Gastroesophageal sphincter (tissue), 4 donors: Measurements from ENCODE around the gene BMP7. TPM values are rescaled to one million over a fixed set of nuclear protein-coding genes. Genes with fewer than 3 reads are reported as not detected.
"Not testable (repeated sequence)": the region's sequence is repeated elsewhere in the genome, so short reads cannot be mapped to it uniquely, and the experiment has no call there.

Experiments used
- ATAC-seq: fragments of 150-250 bp; one replicate; pipeline ENCODE4 v1.9.1; 2016; ENCODE audit warnings: mild to moderate bottlenecking, moderate library complexity
- H3K27ac ChIP-seq, 4 donors: fragments of 200-600 bp; sonication (generic) in 3 of 4; 1 replicate in 3 of 4; 2 replicates in 1 of 4; pipeline ENCODE4 v1.5.1; 2016 to 2019
- H3K27me3 ChIP-seq: fragments of 200-600 bp; sonication (generic); one replicate; pipeline ENCODE4 v1.5.1; 2019
- H3K36me3 ChIP-seq, 2 donors: fragments of 200-600 bp; sonication (generic); one replicate each; pipeline ENCODE4 v1.5.1; 2019; ENCODE audit warnings: control low read depth in 1 of 2
- H3K4me1 ChIP-seq, 3 donors: fragments of 200-600 bp; sonication (generic); 1 replicate in 2 of 3; 2 replicates in 1 of 3; pipeline ENCODE4 v1.5.1; 2016 to 2019; ENCODE audit warnings: control low read depth in 2 of 3
- H3K4me3 ChIP-seq, 2 donors: fragments of 200-600 bp; sonication (generic); one replicate each; pipeline ENCODE4 v1.5.1; 2019; ENCODE audit warnings: mild to moderate bottlenecking in 1 of 2, moderate library complexity in 1 of 2
- H3K9me3 ChIP-seq, 3 donors: fragments of 200-600 bp; sonication (generic); one replicate each; pipeline ENCODE4 v1.5.1; 2017 to 2019; ENCODE audit warnings: control low read depth in 2 of 3
- CTCF ChIP-seq, 4 experiments: fragments of 200-600 bp in 2 of 4; fragments of 450-650 bp in 2 of 4; sonication (generic) in 1 of 4; IDR thresholded peaks; one replicate each; pipeline ENCODE4 v1.5.1; 2017 to 2019; ENCODE audit warnings: antibody characterized with exemption in 4 of 4, mild to moderate bottlenecking in 2 of 4, moderate library complexity in 2 of 4
- EP300 ChIP-seq: sonication (generic); formaldehyde crosslinking; IDR thresholded peaks from one replicate; pipeline ENCODE4 v1.6.1; 2017; ENCODE audit warnings: antibody characterized with exemption, mild to moderate bottlenecking
- POLR2A ChIP-seq, 2 donors: fragments of 450-650 bp; IDR thresholded peaks; one replicate each; pipeline ENCODE4 v1.6.1; 2017; ENCODE audit warnings: antibody characterized with exemption in 2 of 2, mild to moderate bottlenecking in 2 of 2, moderate library complexity in 1 of 2
- POLR2AphosphoS5 ChIP-seq: sonication (generic); formaldehyde crosslinking; IDR thresholded peaks from one replicate; pipeline ENCODE4 v1.6.1; 2017; ENCODE audit warnings: antibody characterized with exemption
- WGBS, 2 donors: methylation state at CpG; one replicate each; pipeline ENCODE4 v1.1.5; 2018; ENCODE audit warnings: low coverage in 1 of 2; 5-methylcytosine and 5-hydroxymethylcytosine counted together
- total RNA-seq, 4 donors: library from RNA; depleted of rRNA; stranded (reverse); fragments of >200 nt; gene quantifications; one replicate each; pipeline ENCODE4 v1.1.0, GENCODE V29; 2016

Gene BMP7
- total RNA-seq, 4 donors from 2014 or later: 0.16 to 10.8 (median 5.0) TPM

- H3K27ac ChIP-seq: no peak overlapping the region
- H3K4me3 ChIP-seq: no peak overlapping the region
- peaks cover 0 to 31% (median 3%) of the 10 kb centered on the region in 3 donors for H3K4me1 ChIP-seq
- peaks cover 66% of the 10 kb centered on the region for H3K27me3 ChIP-seq
- WGBS, 2 donors: 57% methylated on average over 1 to 5 of the region's 8 CpGs
- H3K9me3 ChIP-seq: no peaks in the 10 kb centered on the region
- no peak for ATAC-seq
- H3K36me3 ChIP-seq: no peaks in the 10 kb centered on the region
- TF ChIP-seq POLR2A (IDR thresholded peaks at IDR 0.05): no peak
- no peak for TF ChIP-seq POLR2AphosphoS5
- TF ChIP-seq CTCF (IDR thresholded peaks at IDR 0.05): no peak
Measured at GRCh38 chr20:57268399-57269076, 2.1 kb upstream of the BMP7 start.

DNA sequence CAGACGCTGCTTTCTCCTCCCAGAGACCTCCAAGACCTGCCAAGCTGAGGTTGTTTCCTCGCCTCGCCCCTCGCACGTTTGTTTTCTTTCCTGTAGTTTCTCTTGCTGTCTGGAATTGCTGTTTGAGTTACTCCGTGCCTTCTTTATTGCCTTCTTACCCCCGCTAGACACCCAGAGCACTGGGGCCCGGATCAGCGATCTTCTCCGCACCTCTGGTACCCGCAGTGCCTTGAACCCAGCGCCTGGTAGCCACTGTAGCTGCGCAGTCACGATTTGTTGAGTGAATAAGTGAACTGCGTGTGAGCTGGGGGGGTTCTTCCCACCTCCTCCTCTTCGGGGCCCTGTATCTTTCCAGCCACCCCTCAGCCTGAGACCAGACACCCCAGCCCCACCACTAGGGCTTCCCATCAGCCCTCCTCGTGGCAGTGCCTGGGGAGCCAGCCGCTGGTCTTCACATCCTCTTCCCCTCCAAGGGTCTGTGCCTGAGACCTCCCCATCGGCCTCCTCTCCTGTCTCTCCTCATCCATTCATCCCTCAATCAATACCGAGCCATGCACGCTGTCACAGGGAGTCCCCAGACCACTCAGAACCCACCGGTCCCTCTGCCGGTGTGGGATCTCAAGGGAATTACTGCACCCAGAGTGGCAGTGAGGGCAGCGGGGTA lies 849 bp upstream of the BMP7 start:
- peaks cover 78% of the 10 kb centered on the region for H3K27me3 ChIP-seq

DNA sequence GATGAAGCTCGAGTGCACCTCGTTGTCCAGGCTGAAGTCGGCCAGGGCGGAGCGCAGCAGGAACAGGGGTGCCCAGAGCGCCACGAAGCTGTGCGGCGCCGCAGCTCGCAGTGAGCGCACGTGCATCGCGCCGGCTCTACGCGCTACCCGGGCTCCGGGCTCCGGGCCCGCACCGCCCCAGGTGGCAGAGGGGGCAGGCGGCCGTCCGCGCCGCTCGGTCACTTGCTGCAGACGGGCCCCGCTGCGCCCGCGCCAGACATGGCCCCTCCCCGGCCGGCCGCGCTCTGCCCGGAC lies 497 bp downstream of the BMP7 start:
- H3K36me3 ChIP-seq: no peaks in the 10 kb centered on the region
- peak overlapping the region in 1 of 4 donors; percentile 63 for H3K27ac ChIP-seq
- no peak for ATAC-seq
- no CpG with 5 or more reads among the region's 39 CpGs for WGBS, 2 donors
- H3K4me3 ChIP-seq: peak overlapping the region in 1 of 2 donors; percentile 51
- H3K4me1 ChIP-seq: peaks cover 0 to 31% (median 3%) of the 10 kb centered on the region in 3 donors
- no peaks in the 10 kb centered on the region for H3K9me3 ChIP-seq
- TF ChIP-seq EP300 (no peak), POLR2A (IDR thresholded peaks at IDR 0.05) (no peak), CTCF (IDR thresholded peaks at IDR 0.05) (no peak), POLR2AphosphoS5 (no peak)
- H3K27me3 ChIP-seq: peaks cover 85% of the 10 kb centered on the region

More for the DNA sequence above, 849 bp upstream of the BMP7 start:
- H3K4me1 ChIP-seq: peaks cover 0 to 31% (median 3%) of the 10 kb centered on the region in 3 donors
- H3K36me3 ChIP-seq: no peaks in the 10 kb centered on the region
- no peak overlapping the region for H3K27ac ChIP-seq
- no peaks in the 10 kb centered on the region for H3K9me3 ChIP-seq
- WGBS, 2 donors: 33 to 36% methylated on average over 12 to 17 of the region's 24 CpGs
- H3K4me3 ChIP-seq: peak overlapping the region in 1 of 2 donors; percentile 51
- no peak for TF ChIP-seq POLR2AphosphoS5
- TF ChIP-seq CTCF (IDR thresholded peaks at IDR 0.05): no peak
- TF ChIP-seq POLR2A (IDR thresholded peaks at IDR 0.05): no peak
- TF ChIP-seq EP300: no peak
- ATAC-seq: no peak

DNA sequence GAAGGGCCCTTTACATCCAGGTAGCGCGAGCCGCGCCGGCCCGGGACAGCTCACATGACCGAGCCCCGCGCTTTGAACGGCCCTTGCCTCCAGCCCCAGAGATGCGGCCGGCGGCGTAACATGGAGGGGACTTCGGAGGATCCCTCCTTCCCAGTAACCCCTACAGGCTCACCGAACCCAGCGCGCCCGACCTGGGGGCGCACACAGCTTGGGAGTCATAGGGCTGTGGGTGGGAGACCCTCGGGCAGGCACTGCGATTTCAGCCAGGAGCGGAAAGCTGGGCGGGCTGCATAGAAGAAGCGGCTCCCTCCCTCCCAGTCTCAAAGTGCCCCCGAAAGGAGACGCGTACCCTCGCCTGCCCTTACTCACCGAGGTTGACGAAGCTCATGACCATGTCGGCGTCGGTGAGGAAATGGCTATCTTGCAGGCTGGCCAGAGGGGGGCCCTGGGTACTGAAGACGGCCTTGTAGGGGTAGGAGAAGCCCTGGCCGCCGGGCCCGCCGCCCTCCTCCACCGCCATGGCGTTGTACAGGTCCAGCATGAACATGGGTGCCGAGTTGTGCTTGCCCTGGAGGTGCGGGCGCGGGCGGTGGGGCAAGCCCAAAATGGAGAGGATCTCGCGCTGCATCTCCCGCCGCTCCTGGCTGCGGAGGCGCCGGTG lies 975 bp downstream of the BMP7 start:
- peak overlapping the region in 2 of 4 donors; percentile 17 to 63 for H3K27ac ChIP-seq
- H3K36me3 ChIP-seq: no peaks in the 10 kb centered on the region
- ATAC-seq: no peak
- TF ChIP-seq POLR2A (IDR thresholded peaks at IDR 0.05): no peak
- no peak for TF ChIP-seq CTCF (IDR thresholded peaks at IDR 0.05)
- TF ChIP-seq EP300: no peak
- no peak for TF ChIP-seq POLR2AphosphoS5
- H3K27me3 ChIP-seq: peaks cover 89% of the 10 kb centered on the region
- no peaks in the 10 kb centered on the region for H3K9me3 ChIP-seq
- WGBS, 2 donors: 0% methylated on average over 5 of the region's 53 CpGs; no CpG with 5 or more reads in 1 of the 2 donors
- H3K4me1 ChIP-seq: peaks cover 0 to 31% (median 5%) of the 10 kb centered on the region in 3 donors
- peak overlapping the region in 1 of 2 donors; percentile 51 for H3K4me3 ChIP-seq

DNA sequence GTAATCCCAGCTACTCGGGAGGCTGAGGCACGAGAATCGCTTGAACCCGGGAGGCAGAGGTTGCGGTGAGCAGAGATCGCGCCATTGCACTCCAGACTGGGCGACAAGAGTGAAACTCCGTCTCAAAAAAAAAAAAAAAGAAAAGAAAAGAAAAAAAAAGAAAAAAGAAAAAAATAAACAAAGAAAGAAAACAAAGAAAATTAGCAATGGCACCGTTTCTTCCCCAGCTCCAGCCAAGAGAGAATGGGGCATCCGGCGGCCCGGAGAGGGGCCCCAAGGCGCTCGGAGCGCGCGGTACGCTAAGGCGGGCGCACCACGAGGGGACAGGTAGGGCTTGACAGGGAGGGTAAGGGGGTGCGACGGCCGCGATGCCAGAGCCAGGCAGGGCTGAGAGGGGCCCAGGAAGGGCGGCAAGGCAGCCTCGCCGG lies 1.5 kb downstream of the BMP7 start:
- Histone ChIP-seq H3K4me3 (peak overlapping the region in 1 of 2 donors; percentile 51), H3K4me1 (peaks cover 0 to 31% (median 8%) of the 10 kb centered on the region in 3 donors), H3K27me3 (peaks cover 95% of the 10 kb centered on the region), H3K27ac (peak overlapping the region in 2 of 4 donors; percentile 17 to 63)
- not testable (repeated sequence) for H3K36me3 ChIP-seq, ATAC-seq, H3K9me3 ChIP-seq
- 5 to 15% methylated on average over 8 to 19 of the region's 29 CpGs for WGBS, 2 donors
